Stimulated activated CD4-positive, alpha-beta T cell treated with anti-CD3 and anti-CD28 coated beads, TNF-alpha, amount 100 ng/mL, for 4 hours (primary cell): ENCODE measurements around the gene DPY19L2.
"Not testable (repeated sequence)": the region's sequence is repeated elsewhere in the genome, so short reads cannot be mapped to it uniquely, and the experiment has no call there.

Experiments used
- DNase-seq, 3 experiments: peaks; one replicate each; pipeline ENCODE4 v3.0.0-alpha.2; 2020; ENCODE audit warnings: low read depth in 3 of 3

Gene DPY19L2

GRCh38 chr12:63663005-63663404 lies 5.3 kb downstream of the DPY19L2 start:
- not testable (repeated sequence) for DNase-seq

- not testable (repeated sequence) for DNase-seq
Measured at GRCh38 chr12:63658501-63658900, 9.8 kb downstream of the DPY19L2 start.

- DNase-seq: not testable (repeated sequence)
Measured at GRCh38 chr12:63656407-63656806, 11.9 kb downstream of the DPY19L2 start.

- DNase-seq: not testable (repeated sequence)
Measured at GRCh38 chr12:63655543-63656257, 12.6 kb downstream of the DPY19L2 start.

GRCh38 chr12:63654481-63654880 lies 13.8 kb downstream of the DPY19L2 start:
- not testable (repeated sequence) for DNase-seq

GRCh38 chr12:63649517-63649916 lies 18.8 kb downstream of the DPY19L2 start:
- DNase-seq: not testable (repeated sequence)

- DNase-seq: not testable (repeated sequence)
Measured at GRCh38 chr12:63643381-63644140, 24.7 kb downstream of the DPY19L2 start.

GRCh38 chr12:63624258-63624657 lies 44.0 kb downstream of the DPY19L2 start:
- not testable (repeated sequence) for DNase-seq

GRCh38 chr12:63615544-63615943 lies 52.7 kb downstream of the DPY19L2 start:
- DNase-seq: not testable (repeated sequence)

- not testable (repeated sequence) for DNase-seq
Measured at GRCh38 chr12:63611285-63611684, 57.0 kb downstream of the DPY19L2 start.

GRCh38 chr12:63609281-63609680 lies 59.0 kb downstream of the DPY19L2 start:
- DNase-seq: not testable (repeated sequence)

GRCh38 chr12:63604985-63605384 lies 63.3 kb downstream of the DPY19L2 start:
- DNase-seq: not testable (repeated sequence)

- DNase-seq: not testable (repeated sequence)
Measured at GRCh38 chr12:63594828-63595227, 73.5 kb downstream of the DPY19L2 start.

GRCh38 chr12:63584426-63584825 lies 83.9 kb downstream of the DPY19L2 start:
- not testable (repeated sequence) for DNase-seq

- DNase-seq: not testable (repeated sequence)
Measured at GRCh38 chr12:63583289-63583688, 85.0 kb downstream of the DPY19L2 start.

- DNase-seq: not testable (repeated sequence)
Measured at GRCh38 chr12:63577631-63578030, 90.7 kb downstream of the DPY19L2 start.

GRCh38 chr12:63572038-63572437 lies 96.3 kb downstream of the DPY19L2 start:
- not testable (repeated sequence) for DNase-seq

- not testable (repeated sequence) for DNase-seq
Measured at GRCh38 chr12:63558445-63558844, 109.8 kb downstream of the DPY19L2 start.

- DNase-seq: not testable (repeated sequence)
Measured at GRCh38 chr12:63551397-63551796, 116.9 kb downstream of the DPY19L2 start.

- not testable (repeated sequence) for DNase-seq
Measured at GRCh38 chr12:63549034-63549433, 119.3 kb downstream of the DPY19L2 start.

GRCh38 chr12:63545298-63545916 lies 122.9 kb downstream of the DPY19L2 start:
- DNase-seq: not testable (repeated sequence)

GRCh38 chr12:63538656-63539055 lies 129.6 kb downstream of the DPY19L2 start:
- not testable (repeated sequence) for DNase-seq
